ENCODE data around the gene SCIN. TPM values are rescaled to one million over a fixed set of nuclear protein-coding genes. Genes with fewer than 3 reads are reported as not detected.
"Not testable (repeated sequence)": the region's sequence is repeated elsewhere in the genome, so short reads cannot be mapped to it uniquely, and the experiment has no call there.

Gene SCIN
- total RNA-seq, 1 experiment from 2014 or later: not detected

- DNase-seq (ENCODE audit: low spot score): no peak
These were observed 42.1 kb downstream of the SCIN start for GRCh38 chr7:12612622-12613021.

- no peak for DNase-seq (ENCODE audit: low spot score)
These were observed 49.0 kb downstream of the SCIN start for GRCh38 chr7:12619461-12620069.

GRCh38 chr7:12620371-12620770 lies 49.9 kb downstream of the SCIN start:
- no peak for DNase-seq (ENCODE audit: low spot score)

- no peak for DNase-seq (ENCODE audit: low spot score)
These were observed 52.7 kb downstream of the SCIN start for GRCh38 chr7:12623223-12623622.

GRCh38 chr7:12623885-12624498 lies 53.5 kb downstream of the SCIN start:
- peak; percentile 52 for DNase-seq (ENCODE audit: low spot score)

- DNase-seq (ENCODE audit: low spot score): no peak
These were observed 55.3 kb downstream of the SCIN start for GRCh38 chr7:12625836-12626235.

GRCh38 chr7:12629816-12630512 lies 59.4 kb downstream of the SCIN start:
- DNase-seq (ENCODE audit: low spot score): no peak

- DNase-seq (ENCODE audit: low spot score): no peak
These were observed 59.9 kb downstream of the SCIN start for GRCh38 chr7:12630513-12630819.

- DNase-seq (ENCODE audit: low spot score): no peak
These were observed 63.1 kb downstream of the SCIN start for GRCh38 chr7:12633582-12633981.

GRCh38 chr7:12635830-12636229 lies 65.3 kb downstream of the SCIN start:
- DNase-seq (ENCODE audit: low spot score): peak; percentile 46

GRCh38 chr7:12637328-12637727 lies 66.8 kb downstream of the SCIN start:
- no peak for DNase-seq (ENCODE audit: low spot score)

- DNase-seq (ENCODE audit: low spot score): peak; percentile 18
These were observed 67.5 kb downstream of the SCIN start for GRCh38 chr7:12637819-12638592.

GRCh38 chr7:12638851-12639456 lies 68.4 kb downstream of the SCIN start:
- DNase-seq (ENCODE audit: low spot score): peak; percentile 61

- DNase-seq (ENCODE audit: low spot score): no peak
These were observed 70.0 kb downstream of the SCIN start for GRCh38 chr7:12640299-12641096.

GRCh38 chr7:12641196-12641595 lies 70.7 kb downstream of the SCIN start:
- DNase-seq (ENCODE audit: low spot score): no peak

GRCh38 chr7:12642508-12642907 lies 72.0 kb downstream of the SCIN start:
- no peak for DNase-seq (ENCODE audit: low spot score)

- DNase-seq (ENCODE audit: low spot score): no peak
These were observed 72.6 kb downstream of the SCIN start for GRCh38 chr7:12643001-12643643.

GRCh38 chr7:12643644-12644043 lies 73.1 kb downstream of the SCIN start:
- DNase-seq (ENCODE audit: low spot score): no peak

- DNase-seq (ENCODE audit: low spot score): not testable (repeated sequence)
These were observed 74.7 kb downstream of the SCIN start for GRCh38 chr7:12645212-12645611.

GRCh38 chr7:12646139-12646538 lies 75.6 kb downstream of the SCIN start:
- DNase-seq (ENCODE audit: low spot score): peak; percentile 48

Data from A172 (cell line).